DND-41 (cell line): ENCODE data around the gene ACBD6.
A peak's percentile ranks its signal among the peaks of the same experiment; 100 is the strongest.

Source experiments
- ATAC-seq: fragments of 200-7000 bp; cut with Tn5 transposase; 3 replicates; pipeline ENCODE4 v1.9.1; 2021; ENCODE audit warnings: low read depth; ENCODE audit not compliant: insufficient read depth
- DNase-seq: peaks from one replicate; pipeline ENCODE4 v3.0.0-alpha.2; 2020
- H2AFZ ChIP-seq: 2 replicates; pipeline ENCODE4 v1.6.0; 2012; ENCODE audit warnings: low read depth, low read length
- H3K27ac ChIP-seq: 2 replicates; pipeline ENCODE4 v1.5.1; 2012; ENCODE audit warnings: low read length, inconsistent platforms
- H3K27me3 ChIP-seq: fragments of 200-600 bp; sonication (generic); 2 replicates; pipeline ENCODE4 v1.6.0; 2012; ENCODE audit warnings: low read length, mild to moderate bottlenecking, inconsistent platforms; ENCODE audit not compliant: insufficient read depth, poor library complexity
- H3K36me3 ChIP-seq: 2 replicates; pipeline ENCODE4 v1.5.1; 2012; ENCODE audit warnings: low read length, inconsistent platforms; ENCODE audit not compliant: insufficient read depth
- H3K4me1 ChIP-seq: 2 replicates; pipeline ENCODE4 v1.5.1; 2012; ENCODE audit warnings: mild to moderate bottlenecking, low read length; ENCODE audit not compliant: insufficient read depth
- H3K4me2 ChIP-seq: 2 replicates; pipeline ENCODE4 v1.6.0; 2012; ENCODE audit warnings: mild to moderate bottlenecking, moderate library complexity, low read length, inconsistent platforms; ENCODE audit not compliant: insufficient read depth
- H3K4me3 ChIP-seq, 2 experiments: fragments of 200-600 bp in 1 of 2; shearing (Covaris generic) in 1 of 2; 2 replicates each; pipeline ENCODE4 v1.5.1; 2012 to 2016; ENCODE audit warnings: inconsistent platforms in 2 of 2, low read length in 2 of 2, mild to moderate bottlenecking in 2 of 2, low read depth in 1 of 2, moderate library complexity in 1 of 2
- H3K79me2 ChIP-seq: 2 replicates; pipeline ENCODE4 v1.6.0; 2012; ENCODE audit warnings: low read length, inconsistent platforms; ENCODE audit not compliant: insufficient read depth
- H3K9ac ChIP-seq: 2 replicates; pipeline ENCODE4 v1.6.0; 2012; ENCODE audit warnings: low read depth, mild to moderate bottlenecking, inconsistent platforms, low read length, moderate library complexity
- H3K9me3 ChIP-seq: 2 replicates; pipeline ENCODE4 v1.5.1; 2012; ENCODE audit warnings: low read length, moderate library complexity, mild to moderate bottlenecking, inconsistent platforms; ENCODE audit not compliant: insufficient read depth, severe bottlenecking
- H4K20me1 ChIP-seq: 2 replicates; pipeline ENCODE4 v1.6.0; 2012; ENCODE audit warnings: low read length; ENCODE audit not compliant: insufficient read depth
- CTCF ChIP-seq: IDR thresholded peaks from 2 replicates; pipeline ENCODE4 v1.5.1; 2012; ENCODE audit warnings: borderline replicate concordance, low read length, moderate library complexity, mild to moderate bottlenecking; ENCODE audit not compliant: poor library complexity, severe bottlenecking; ENCODE audit errors: extremely low read depth
- EZH2 ChIP-seq: IDR thresholded peaks from 3 replicates; pipeline ENCODE4 v1.6.1; 2012; ENCODE audit warnings: borderline replicate concordance, low read depth, mild to moderate bottlenecking, moderate library complexity, low read length, inconsistent platforms; ENCODE audit not compliant: severe bottlenecking

ACBD6 gene

GRCh38 chr1:180528868-180529470 lies 26.6 kb upstream of the ACBD6 start:
- H3K9me3 ChIP-seq: no peaks in the 10 kb centered on the region
- DNase-seq (no peak), ATAC-seq (no peak)
- H3K79me2 ChIP-seq: no peaks in the 10 kb centered on the region
- H3K27me3 ChIP-seq: no peaks in the 10 kb centered on the region
- H4K20me1 ChIP-seq: no peaks in the 10 kb centered on the region
- H3K4me1 ChIP-seq: no peaks in the 10 kb centered on the region
- H3K27ac ChIP-seq: no peak overlapping the region
- no peak overlapping the region for H3K4me3 ChIP-seq
- no peaks in the 10 kb centered on the region for H3K36me3 ChIP-seq
- no peak overlapping the region for H2AFZ ChIP-seq
- TF ChIP-seq EZH2 (no peak), CTCF (no peak)
- no peak overlapping the region for H3K9ac ChIP-seq
- no peak overlapping the region for H3K4me2 ChIP-seq

GRCh38 chr1:180527101-180527669 lies 24.8 kb upstream of the ACBD6 start:
- ATAC-seq (no peak), DNase-seq (no peak)
- TF ChIP-seq EZH2 (no peak), CTCF (no peak)
- Histone ChIP-seq H3K4me3 (no peak overlapping the region), H3K79me2 (no peaks in the 10 kb centered on the region), H4K20me1 (no peaks in the 10 kb centered on the region), H3K9ac (no peak overlapping the region), H3K9me3 (no peaks in the 10 kb centered on the region), H2AFZ (no peak overlapping the region), H3K4me1 (no peaks in the 10 kb centered on the region), H3K4me2 (no peak overlapping the region), H3K27me3 (no peaks in the 10 kb centered on the region), H3K27ac (no peak overlapping the region), H3K36me3 (no peaks in the 10 kb centered on the region)

- no peaks in the 10 kb centered on the region for H4K20me1 ChIP-seq
- TF ChIP-seq EZH2 (no peak), CTCF (no peak)
- 0 out of 2 replicates have a peak overlapping the region, but pooled peaks have one; percentile 1 for H2AFZ ChIP-seq
- no peaks in the 10 kb centered on the region for H3K9me3 ChIP-seq
- no peaks in the 10 kb centered on the region for H3K79me2 ChIP-seq
- DNase-seq (no peak), ATAC-seq (no peak)
- H3K27me3 ChIP-seq: no peaks in the 10 kb centered on the region
- H3K4me3 ChIP-seq: no peak overlapping the region
- H3K36me3 ChIP-seq: no peaks in the 10 kb centered on the region
- no peak overlapping the region for H3K27ac ChIP-seq
- no peaks in the 10 kb centered on the region for H3K4me1 ChIP-seq
- no peak overlapping the region for H3K9ac ChIP-seq
- H3K4me2 ChIP-seq: no peak overlapping the region
Observed at GRCh38 chr1:180525715-180526039, 23.3 kb upstream of the ACBD6 start.
